Effector CD8-positive, alpha-beta T cell (primary cell): ENCODE results near the gene TAGLN2.
"Not testable (repeated sequence)": the region's sequence is repeated elsewhere in the genome, so short reads cannot be mapped to it uniquely, and the experiment has no call there.

Source experiments
- DNase-seq: peaks from one replicate; lab custom pipeline; 2025; lab: John Stamatoyannopoulos, UW

TAGLN2 gene

GRCh38 chr1:159921700-159922504 is 3.4 kb downstream of the TAGLN2 start:
- DNase-seq = no peak

GRCh38 chr1:159921251-159921650 is 4.1 kb downstream of the TAGLN2 start:
- DNase-seq = no peak

- no peak for DNase-seq
Observed at GRCh38 chr1:159920651-159921050, 4.7 kb downstream of the TAGLN2 start.

GRCh38 chr1:159920202-159920601 is 5.1 kb downstream of the TAGLN2 start:
- no peak for DNase-seq

- DNase-seq = no peak
Observed at GRCh38 chr1:159919236-159919865, 6.0 kb downstream of the TAGLN2 start.

- DNase-seq = no peak
Observed at GRCh38 chr1:159918352-159919200, 6.7 kb downstream of the TAGLN2 start.

GRCh38 chr1:159917533-159918351 is 7.6 kb downstream of the TAGLN2 start:
- no peak for DNase-seq

- no peak for DNase-seq
Observed at GRCh38 chr1:159916242-159917051, 8.9 kb downstream of the TAGLN2 start.

- no peak for DNase-seq
Observed at GRCh38 chr1:159915571-159916241, 9.6 kb downstream of the TAGLN2 start.

GRCh38 chr1:159914252-159915018 is 10.9 kb downstream of the TAGLN2 start:
- no peak for DNase-seq

- DNase-seq = no peak
Observed at GRCh38 chr1:159913451-159914192, 11.7 kb downstream of the TAGLN2 start.

- no peak for DNase-seq
Observed at GRCh38 chr1:159911326-159912070, 13.8 kb downstream of the TAGLN2 start.

GRCh38 chr1:159908031-159908940 is 17.0 kb downstream of the TAGLN2 start:
- DNase-seq = no peak

- no peak for DNase-seq
Observed at GRCh38 chr1:159906960-159907359, 18.3 kb downstream of the TAGLN2 start.

- not testable (repeated sequence) for DNase-seq
Observed at GRCh38 chr1:159904036-159904435, 21.3 kb downstream of the TAGLN2 start.

- no peak for DNase-seq
Observed at GRCh38 chr1:159902541-159902940, 22.8 kb downstream of the TAGLN2 start.
